ENCODE data around the gene WFIKKN1.
A peak's percentile ranks its signal among the peaks of the same experiment; 100 is the strongest.

WFIKKN1 gene

DNA sequence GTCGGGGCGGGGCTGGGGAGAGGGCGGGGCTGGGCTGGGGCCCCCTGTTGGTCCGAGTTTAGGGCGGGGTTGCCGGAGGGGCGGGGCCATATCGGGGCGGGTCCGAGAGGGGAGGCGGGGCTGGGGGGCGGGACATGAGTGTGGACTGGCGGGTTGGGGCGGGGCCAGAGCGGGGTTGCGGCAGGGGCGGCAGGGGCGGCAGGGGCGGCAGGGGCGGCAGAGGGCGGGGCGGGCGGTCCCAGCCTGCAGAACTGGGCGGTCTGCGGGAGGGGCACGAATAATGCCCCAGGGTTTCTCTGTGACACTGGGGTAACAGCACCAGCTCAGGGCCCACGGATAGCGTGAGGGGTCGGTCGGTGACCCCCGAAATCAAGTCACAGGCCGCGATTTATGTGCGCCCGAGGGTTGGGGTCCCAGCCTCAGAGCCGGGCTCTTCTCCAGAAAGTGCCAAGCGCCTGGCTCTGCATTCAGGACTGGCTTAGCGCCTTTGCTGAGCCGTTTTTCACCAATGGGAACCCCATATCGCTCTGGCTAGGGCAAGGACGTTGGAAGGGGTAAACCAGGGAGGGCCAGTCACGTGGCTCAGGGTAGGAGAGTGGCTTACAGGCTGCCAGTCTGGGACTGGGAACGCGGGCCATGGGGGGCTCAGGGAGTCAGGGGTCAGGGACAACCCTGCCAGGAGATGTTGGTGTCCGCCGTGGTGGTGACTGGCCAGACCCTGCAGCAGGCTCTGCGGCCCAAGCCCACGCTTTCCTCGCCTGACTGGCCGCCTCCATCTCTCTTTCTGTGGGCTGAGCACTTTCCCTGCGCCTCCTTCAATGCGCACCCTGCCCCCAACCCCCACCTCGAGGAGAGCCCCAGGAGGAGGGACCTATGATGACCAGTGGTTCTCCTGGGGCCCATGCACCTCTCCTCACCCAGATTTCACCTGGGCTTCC lies 6.6 kb downstream of the WFIKKN1 start:
- peak; percentile 88 for DNase-seq

DNA sequence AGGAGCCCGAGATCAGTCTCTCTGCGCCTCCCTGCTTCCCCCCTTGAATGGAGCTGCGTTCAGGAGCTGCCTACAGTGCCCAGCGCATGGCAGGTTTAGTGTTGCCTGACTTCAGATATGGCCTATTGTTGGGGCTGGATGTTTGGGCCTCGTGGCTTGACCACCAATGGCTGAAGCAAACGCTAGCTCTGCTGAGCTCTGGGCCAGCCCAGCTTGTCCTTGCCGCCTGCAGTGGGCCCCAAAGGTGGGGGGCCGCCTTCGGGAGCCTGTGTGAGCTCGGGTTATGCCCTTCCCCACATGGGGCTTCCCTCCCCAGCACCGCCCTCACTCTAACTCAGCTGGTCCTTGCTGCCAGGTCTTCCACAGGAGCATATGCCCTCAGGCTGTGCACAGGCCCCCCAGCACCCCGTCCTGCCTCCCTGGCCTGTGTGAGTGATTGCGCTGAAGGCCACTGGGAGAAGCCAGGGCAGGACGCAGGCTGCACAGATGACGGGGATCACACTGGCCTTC lies 7.3 kb downstream of the WFIKKN1 start:
- DNase-seq = no peak

GRCh38 chr16:638836-639235 lies 8.1 kb downstream of the WFIKKN1 start:
- no peak for DNase-seq

- DNase-seq = no peak
These were observed 9.8 kb downstream of the WFIKKN1 start for GRCh38 chr16:640614-641013.

GRCh38 chr16:641326-642188 lies 10.8 kb downstream of the WFIKKN1 start, which contains the start of gene MCRIP2:
TSS of gene MCRIP2 (plus strand) at chr16:641828. CDS start at chr16:641992, 164 bp downstream.
- peak; percentile 44 for DNase-seq

DNA sequence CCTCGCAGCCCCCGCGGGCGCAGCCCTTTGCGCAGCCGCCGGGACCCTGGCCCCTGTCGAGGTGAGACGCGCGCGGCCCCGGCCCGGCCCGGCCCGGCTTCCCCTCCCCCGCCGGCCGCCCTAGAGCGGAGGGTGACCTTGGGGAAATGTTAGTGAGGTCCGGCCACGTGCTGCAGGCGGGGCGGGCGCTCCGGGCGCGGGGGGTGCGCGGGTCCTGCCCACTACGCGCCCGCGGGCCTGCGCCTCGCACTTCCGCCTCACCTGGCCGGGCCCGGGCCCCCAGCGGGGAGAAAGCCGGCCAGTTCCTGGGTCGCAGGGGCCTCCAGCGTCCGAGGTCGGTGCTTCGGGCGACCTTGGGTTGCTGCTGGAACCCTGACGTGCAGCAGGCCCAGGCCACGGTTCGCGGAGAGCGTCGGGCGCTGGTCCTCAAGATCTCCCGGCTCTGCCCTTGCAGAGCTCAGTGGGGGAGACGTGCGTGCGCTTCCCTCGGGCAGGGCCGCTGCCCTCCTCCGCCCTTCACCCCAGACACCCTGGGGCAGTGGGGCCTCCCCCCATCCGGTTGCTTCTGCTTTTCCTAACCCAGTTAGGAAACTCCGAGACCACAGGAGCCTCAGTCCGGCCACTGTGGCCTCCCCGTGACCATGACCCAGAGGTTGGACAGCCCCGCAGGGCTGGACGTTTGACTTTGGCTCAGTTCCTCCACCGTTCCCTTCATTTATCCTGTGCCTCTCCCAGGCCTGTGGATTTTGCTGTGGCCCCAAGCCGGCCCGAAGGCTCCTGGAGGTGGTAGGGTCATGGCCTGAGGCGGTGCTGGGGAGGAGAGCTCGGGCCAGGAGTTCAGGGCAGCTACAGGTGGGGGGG lies 11.6 kb downstream of the WFIKKN1 start:
- DNase-seq = no peak

DNA sequence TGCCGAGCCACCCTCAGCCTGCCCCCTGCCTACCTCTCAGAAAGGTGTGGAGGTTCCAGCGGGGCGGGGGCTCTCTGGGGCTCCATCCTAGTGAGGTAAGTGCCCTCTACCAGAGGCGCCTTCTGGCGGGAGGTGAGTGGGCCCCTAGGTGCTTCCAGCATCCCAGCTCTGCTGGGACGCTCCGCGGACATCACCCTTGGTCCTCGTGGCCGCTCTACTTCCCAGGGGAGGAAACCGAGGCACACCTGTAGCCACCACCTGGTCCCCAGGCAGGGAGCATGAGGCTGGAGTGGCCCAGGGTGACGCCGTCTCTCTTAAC lies 12.2 kb downstream of the WFIKKN1 start:
- DNase-seq = no peak

GRCh38 chr16:644556-644955 lies 13.8 kb downstream of the WFIKKN1 start:
- DNase-seq = no peak

DNA sequence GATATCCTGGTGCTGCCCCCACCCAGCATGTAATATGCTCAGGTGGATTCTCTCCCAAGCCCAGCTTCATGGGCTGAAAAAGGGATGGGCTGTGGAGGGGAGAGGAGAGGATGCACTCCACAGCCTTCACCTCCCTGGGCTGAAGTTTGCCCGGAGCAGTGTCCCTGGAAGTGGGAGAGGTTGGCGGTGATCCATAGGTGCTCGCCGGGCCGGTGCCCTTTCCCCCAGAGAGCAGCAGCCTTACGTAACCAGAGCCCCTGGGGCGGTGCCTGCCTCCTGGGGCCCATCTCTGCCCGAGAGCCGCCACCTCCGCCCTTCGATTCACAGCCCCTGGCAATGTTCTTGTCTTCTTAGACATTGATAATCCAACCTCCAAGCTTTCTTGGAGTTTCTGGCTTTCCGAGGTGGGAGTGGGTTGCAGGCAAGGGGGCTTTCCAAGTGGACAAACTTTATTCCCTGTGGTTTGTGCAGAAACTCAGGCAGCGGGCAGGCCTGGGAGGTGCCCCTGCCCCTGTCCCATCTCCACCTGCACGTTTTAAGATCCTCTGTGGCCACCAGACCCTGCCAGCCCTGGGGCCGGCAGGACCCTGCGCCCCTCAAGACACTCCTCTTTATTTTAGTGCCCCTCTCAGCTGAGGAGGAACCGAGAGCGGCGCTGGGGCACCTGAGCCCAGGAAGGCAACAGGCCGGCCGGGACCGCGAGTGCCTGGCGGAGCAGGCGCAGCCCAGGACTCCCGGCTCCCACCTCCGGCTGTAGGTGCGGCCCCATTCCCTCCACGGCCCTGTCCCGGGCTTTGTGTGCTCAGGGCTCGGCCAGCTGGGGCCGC lies 15.3 kb downstream of the WFIKKN1 start:
- DNase-seq = no peak

- no peak for DNase-seq
These were observed 15.9 kb downstream of the WFIKKN1 start for GRCh38 chr16:646679-647172.

- no peak for DNase-seq
These were observed 16.6 kb downstream of the WFIKKN1 start for GRCh38 chr16:647173-647902.

DNA sequence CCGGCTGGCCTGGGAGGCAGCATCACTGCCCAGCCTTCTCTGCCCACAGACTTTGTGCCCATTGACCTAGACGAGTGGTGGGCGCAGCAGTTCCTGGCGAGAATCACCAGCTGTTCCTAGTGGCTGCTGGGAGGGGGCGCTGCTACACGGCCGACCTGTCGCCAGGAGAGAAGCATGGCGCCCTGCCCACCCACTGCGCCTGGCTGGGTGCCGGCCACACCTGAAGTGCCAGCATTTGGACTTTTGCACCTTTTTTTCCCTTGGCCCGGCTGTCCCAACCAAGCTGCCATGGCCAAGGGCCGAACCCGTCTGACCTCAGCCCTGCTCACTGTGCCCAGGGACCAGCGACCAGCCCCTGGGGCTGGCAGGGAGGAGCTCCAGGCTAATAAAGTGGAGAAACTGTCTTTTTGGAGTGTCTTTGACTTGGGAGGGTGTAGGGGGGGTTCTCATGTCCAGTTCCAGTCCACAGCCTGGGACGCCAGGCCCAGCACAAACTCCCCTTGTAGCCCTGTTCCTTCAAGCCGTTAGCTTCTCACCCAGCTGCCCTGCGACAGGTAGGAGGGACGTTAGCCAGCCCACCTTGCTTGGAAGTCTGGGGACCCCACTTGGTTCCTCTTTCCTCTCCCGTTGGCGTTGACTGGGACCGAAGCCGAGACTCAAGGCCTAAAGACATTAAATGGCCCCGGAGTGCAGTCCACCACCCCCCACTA lies 17.4 kb downstream of the WFIKKN1 start:
- no peak for DNase-seq

DNA sequence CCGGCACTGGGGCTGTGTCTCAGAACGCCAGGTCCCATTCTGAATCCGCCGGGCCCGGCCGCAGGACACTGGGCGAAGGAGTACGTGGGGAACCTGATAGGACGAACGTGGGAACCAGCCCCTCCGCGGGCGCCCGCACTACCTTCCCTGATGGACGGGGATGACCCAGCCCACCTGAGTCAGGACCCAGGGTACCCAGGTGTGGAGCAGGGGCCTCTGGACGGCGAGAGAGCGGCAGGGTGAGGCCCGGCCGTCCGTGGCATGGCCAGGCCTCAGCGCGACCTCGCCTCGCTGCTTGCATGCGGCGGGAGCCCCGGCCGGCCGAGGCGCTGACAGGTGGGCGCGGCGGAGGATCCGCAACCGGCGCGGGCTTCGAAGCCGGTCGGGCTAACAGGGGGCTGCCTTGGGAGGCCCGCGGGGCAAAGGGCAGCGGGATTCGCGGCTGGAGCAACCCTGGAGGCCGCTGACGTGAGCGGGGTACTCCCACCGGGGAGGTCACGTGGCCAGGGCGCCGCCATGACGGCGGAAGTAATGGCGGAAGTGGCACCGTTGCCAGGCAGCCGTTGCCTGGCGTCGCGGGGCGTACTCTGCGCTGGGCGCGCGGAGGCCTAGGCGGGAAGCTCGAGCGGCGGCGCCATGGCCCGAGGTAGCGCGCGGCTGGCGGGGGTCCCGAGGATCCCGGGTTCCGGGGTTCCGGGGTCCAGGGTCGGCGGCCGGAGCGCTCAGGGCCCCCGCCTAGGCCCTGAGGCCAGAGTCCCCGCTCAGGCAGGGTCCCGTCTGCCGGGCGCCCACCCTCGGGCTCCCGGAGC lies 18.2 kb downstream of the WFIKKN1 start, which contains the start of gene WDR90:
TSS of gene WDR90 (plus strand) at position 585 of the 809 bp plus-strand sequence. CDS start at position 637, 52 bp downstream.
- peak; percentile 90 for DNase-seq

GRCh38 chr16:649631-650030 lies 18.8 kb downstream of the WFIKKN1 start:
- no peak for DNase-seq

DNA sequence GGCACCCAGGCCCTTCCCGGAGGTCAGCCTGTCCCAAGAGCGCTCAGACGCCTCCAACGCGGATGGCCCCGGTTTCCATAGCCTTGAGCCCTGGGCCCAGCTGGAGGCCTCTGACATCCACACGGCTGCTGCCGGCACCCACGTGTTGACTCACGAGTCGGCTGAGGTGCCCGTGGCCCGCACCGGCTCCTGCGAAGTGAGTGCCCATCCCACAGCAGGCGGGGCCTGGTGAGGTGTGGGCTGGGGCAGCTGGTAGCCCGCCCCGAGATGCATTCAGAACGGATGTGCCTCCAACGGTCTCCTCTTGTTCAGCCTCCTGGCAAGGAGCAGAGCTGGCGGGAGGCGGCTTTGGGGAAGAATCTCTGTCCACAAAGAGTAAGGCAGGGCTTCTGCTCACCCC lies 21.1 kb downstream of the WFIKKN1 start:
- DNase-seq = no peak

DNA sequence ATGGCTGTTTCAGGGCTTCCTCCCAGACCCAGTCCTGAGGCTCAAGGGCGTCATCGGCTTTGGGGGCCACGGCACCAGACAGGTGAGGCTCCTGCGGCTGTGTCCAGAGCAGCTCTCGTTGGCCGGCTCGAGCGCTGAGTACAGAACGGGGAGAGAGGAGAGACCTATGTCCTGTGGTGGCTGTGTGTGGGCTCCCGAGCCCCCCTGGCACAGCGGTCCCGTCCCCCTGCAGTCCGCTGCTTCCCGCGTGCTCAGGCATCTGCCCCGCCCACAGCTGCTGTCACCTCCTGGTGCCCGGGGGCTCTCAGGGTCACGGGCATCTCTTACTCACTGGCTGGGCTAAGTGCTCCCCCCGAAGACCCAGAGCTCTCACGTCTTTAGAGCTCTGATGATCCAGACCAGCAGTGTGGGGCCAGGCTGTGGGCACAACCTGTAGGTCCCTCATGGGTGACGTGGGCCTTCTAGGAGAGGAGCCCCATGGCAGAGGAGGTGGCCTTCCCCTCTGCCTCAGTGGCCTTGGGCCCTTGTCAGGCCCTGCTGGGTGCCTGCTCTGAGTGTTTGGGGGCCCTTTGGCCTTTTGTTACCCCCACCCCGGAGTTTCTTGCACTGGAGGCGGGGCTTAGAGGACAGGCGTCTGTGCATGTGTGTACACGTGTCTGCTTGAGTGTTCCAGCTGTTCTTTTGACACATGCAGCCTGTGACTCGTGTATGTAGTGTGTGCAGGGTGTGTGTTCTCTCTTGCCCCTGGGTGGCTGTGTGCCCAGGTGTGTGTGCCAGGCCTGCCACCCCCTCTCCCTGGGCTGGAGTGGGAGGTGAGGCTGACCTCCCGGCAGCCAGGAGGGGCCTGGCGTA lies 21.9 kb downstream of the WFIKKN1 start:
- no peak for DNase-seq

- DNase-seq = no peak
These were observed 23.2 kb downstream of the WFIKKN1 start for GRCh38 chr16:654034-654433.

DNA sequence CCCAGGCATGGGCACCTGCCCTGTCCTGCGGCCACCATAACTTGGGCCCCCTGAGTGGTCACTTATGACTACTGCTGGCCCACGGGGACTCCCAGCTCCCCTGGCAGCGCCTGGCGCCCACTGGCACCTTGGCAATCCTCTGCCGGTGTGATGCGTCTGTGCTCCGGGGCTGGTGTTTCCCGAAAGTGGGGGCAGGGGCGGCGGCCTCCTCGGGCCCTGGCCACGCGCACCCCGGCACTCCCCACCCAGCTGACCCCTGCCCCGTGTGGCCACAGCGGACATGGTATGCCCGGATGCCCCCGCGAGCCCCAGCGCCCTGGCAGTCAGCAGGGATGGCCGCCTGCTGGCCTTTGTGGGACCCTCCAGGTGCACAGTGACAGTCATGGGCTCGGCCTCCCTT lies 26.7 kb downstream of the WFIKKN1 start:
- DNase-seq = no peak

All from effector CD8-positive, alpha-beta T cell (primary cell).